Mucosa of descending colon (tissue), 3 donors: Measurements from ENCODE around the gene CDX1. TPM values are rescaled to one million over a fixed set of nuclear protein-coding genes. Genes with fewer than 3 reads are reported as not detected.

Source experiments
- ATAC-seq: fragments of 200-7000 bp; cut with Tn5 transposase; one replicate; pipeline ENCODE4 v1.9.1; 2020; ENCODE audit warnings: mild to moderate bottlenecking, moderate library complexity
- DNase-seq, 3 donors: peaks; one replicate each; pipeline ENCODE4 v3.0.0-alpha.2; 2020
- H3K36me3 ChIP-seq: fragments of 200-600 bp; one replicate; pipeline ENCODE4 v1.8.0; 2021; ENCODE audit warnings: low read depth, mild to moderate bottlenecking
- H3K4me1 ChIP-seq: fragments of 200-600 bp; one replicate; pipeline ENCODE4 v1.8.0; 2021; ENCODE audit warnings: low read depth, mild to moderate bottlenecking
- H3K4me3 ChIP-seq: fragments of 200-600 bp; one replicate; pipeline ENCODE4 v1.8.0; 2021; ENCODE audit warnings: mild to moderate bottlenecking
- H3K9me3 ChIP-seq: fragments of 200-600 bp; one replicate; pipeline ENCODE4 v1.8.0; 2021; ENCODE audit warnings: mild to moderate bottlenecking
- CTCF ChIP-seq: fragments of 200-600 bp; IDR thresholded peaks from one replicate; pipeline ENCODE4 v1.8.0; 2022; ENCODE audit warnings: antibody characterized with exemption, mild to moderate bottlenecking
- intact Hi-C, 2 donors: fragments of 100-400 bp; cut with DNase I in 1 of 2; cut with micrococcal nuclease in 1 of 2; formaldehyde crosslinking; loops; one replicate each; pipeline versions ENCODE4 v1.11.0 to v1.11.1; 2022; cut with DNase I, micrococcal nuclease
- total RNA-seq, 3 donors: library from RNA; stranded (reverse); fragmentation: NEBNext Ultra II Directional in 2 of 3; extraction: Animal tissue kit (Norgen Biotek cat#: 25700) in 2 of 3; gene quantifications; one replicate each; pipeline versions ENCODE4 v1.2.1 to v1.2.4, GENCODE V29; 2021 to 2023
- donor health status: DM: no; HTN: no; CAD: no; lungs with moderate emphysema.
- donor health status: DM: no; HTN: no; CAD: no.
- donor health status: DM: no; HTN: yes; CAD: no.

CDX1 gene
- total RNA-seq, 3 donors from 2014 or later: 140 to 306 (median 302) TPM

- H3K4me1 ChIP-seq: peaks cover 6% of the 10 kb centered on the region
- no peak for ATAC-seq
- no peak overlapping the region for H3K4me3 ChIP-seq
- intact Hi-C loops: no loop called here
- H3K36me3 ChIP-seq: no peaks in the 10 kb centered on the region
- H3K9me3 ChIP-seq: no peaks in the 10 kb centered on the region
- DNase-seq: no peak
- TF ChIP-seq CTCF: no peak
Measured at GRCh38 chr5:150137168-150137957, 29.2 kb upstream of the CDX1 start.

- H3K4me1 ChIP-seq: peaks cover 3% of the 10 kb centered on the region
- H3K9me3 ChIP-seq: no peaks in the 10 kb centered on the region
- no peak for DNase-seq
- no peak for TF ChIP-seq CTCF
- no peak for ATAC-seq
- intact Hi-C loops: no loop called here
- H3K4me3 ChIP-seq: no peak overlapping the region
- no peaks in the 10 kb centered on the region for H3K36me3 ChIP-seq
Measured at GRCh38 chr5:150137997-150138396, 28.6 kb upstream of the CDX1 start.

GRCh38 chr5:150138551-150139265, 27.9 kb upstream of the CDX1 start:
- Histone ChIP-seq H3K4me1 (peaks cover 3% of the 10 kb centered on the region), H3K36me3 (no peaks in the 10 kb centered on the region), H3K4me3 (no peak overlapping the region), H3K9me3 (no peaks in the 10 kb centered on the region)
- no peak for TF ChIP-seq CTCF
- intact Hi-C loops: no loop called here
- ATAC-seq (peak; percentile 27), DNase-seq (peak in 1 of 3 donors; percentile 47)

- no peak for ATAC-seq
- no peaks in the 10 kb centered on the region for H3K36me3 ChIP-seq
- intact Hi-C loops: no loop called here
- no peaks in the 10 kb centered on the region for H3K9me3 ChIP-seq
- no peak overlapping the region for H3K4me3 ChIP-seq
- TF ChIP-seq CTCF: no peak
- H3K4me1 ChIP-seq: peaks cover 5% of the 10 kb centered on the region
- DNase-seq: no peak
Measured at GRCh38 chr5:150139334-150139733, 27.2 kb upstream of the CDX1 start.

GRCh38 chr5:150140830-150141229, 25.7 kb upstream of the CDX1 start:
- DNase-seq (no peak), ATAC-seq (no peak)
- no peaks in the 10 kb centered on the region for H3K36me3 ChIP-seq
- no peaks in the 10 kb centered on the region for H3K9me3 ChIP-seq
- intact Hi-C loops: no loop called here
- peaks cover 6% of the 10 kb centered on the region for H3K4me1 ChIP-seq
- H3K4me3 ChIP-seq: no peak overlapping the region
- TF ChIP-seq CTCF: no peak
